HG03159 (cell line): ENCODE results near the gene MID1.

Experiments
- ATAC-seq: cut with Tn5 transposase; IDR thresholded peaks from one replicate; pipeline ENCODE4 v1.9.1; 2021; ENCODE audit warnings: mild to moderate bottlenecking, moderate library complexity; ENCODE audit not compliant: unreplicated experiment

MID1 gene

DNA sequence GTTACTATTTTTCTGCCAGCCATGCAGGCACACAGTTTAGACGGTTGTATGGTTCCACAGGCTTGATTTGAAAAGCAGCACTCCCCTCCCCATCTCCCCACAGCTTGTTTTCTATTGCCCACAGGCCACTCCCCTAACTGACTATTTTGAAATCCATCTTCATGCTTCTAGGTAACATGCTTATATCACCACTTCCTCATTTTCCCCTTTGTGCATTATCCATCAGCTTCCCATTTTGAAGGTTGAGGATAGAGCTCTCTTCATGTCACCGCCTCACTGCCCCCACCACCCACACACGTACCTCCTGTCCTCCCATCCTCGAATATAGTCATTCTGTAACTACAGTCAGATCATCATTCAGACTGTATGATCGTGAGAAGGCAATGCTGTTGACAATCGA is 224.7 kb downstream of the MID1 start:
- no peak for ATAC-seq
